MV-4-11 (cell line): Measurements from ENCODE around the gene WDHD1.
"Not testable (repeated sequence)": the region's sequence is repeated elsewhere in the genome, so short reads cannot be mapped to it uniquely, and the experiment has no call there.

Experiments
- DNase-seq: peaks from one replicate; lab custom pipeline; 2025; lab: John Stamatoyannopoulos, UW

WDHD1 gene

GRCh38 chr14:54953609-54954008 lies 73.3 kb downstream of the WDHD1 start:
- DNase-seq, result not testable (repeated sequence)

GRCh38 chr14:54952803-54953202 lies 74.1 kb downstream of the WDHD1 start:
- not testable (repeated sequence) for DNase-seq

DNA sequence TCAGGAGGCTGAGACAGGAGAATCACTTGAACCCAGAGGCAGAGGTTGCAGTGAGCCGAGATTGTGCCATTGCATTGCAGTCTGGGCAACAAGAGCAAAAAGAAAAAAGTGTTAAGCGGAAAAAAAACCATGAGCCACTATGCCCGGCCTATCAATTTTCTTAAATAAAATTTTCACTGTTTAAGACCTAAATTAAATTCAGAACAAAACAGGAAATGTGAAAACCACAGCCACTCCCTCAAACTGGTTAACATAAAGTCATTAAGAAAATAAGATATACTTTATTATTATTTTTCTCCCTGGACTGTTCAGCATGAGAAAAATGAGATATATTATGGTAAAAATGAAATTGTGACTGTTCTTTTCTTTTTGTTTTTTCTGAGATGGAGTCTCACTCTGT lies 79.7 kb downstream of the WDHD1 start:
- no peak for DNase-seq

GRCh38 chr14:54946500-54946899 lies 80.4 kb downstream of the WDHD1 start:
- DNase-seq, result no peak

DNA sequence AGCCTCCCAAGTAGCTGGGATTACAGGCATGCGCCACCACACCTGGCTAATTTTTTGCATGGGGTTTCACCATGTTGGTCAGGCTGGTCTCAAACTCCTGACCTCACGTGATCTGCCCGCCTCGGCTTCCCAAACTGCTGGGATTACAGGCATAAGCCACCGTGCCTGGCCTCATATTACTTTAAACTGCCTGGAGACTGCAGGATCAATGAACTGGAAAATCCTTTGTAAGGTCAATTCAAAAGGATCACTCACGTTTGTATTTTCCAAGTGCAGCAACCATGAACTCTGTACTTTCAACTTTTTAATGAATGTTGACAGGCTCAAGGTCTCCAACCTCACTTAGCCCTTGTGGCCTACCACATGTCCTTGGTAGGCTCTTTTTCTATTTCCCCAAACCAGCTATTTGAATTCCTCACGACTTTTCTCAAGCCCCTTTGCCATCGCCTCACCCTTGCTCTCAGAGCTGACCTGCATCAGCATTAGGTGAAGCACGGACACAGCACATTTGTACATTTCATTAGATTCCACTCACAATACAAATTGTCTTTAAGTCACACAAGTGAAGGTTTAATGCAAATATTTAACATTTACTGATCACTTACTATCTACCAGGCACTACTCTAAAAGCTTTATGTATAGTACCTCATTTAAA lies 82.0 kb downstream of the WDHD1 start:
- no peak for DNase-seq

- DNase-seq, result peak; percentile 77
Observed at GRCh38 chr14:54942913-54943312, 84.0 kb downstream of the WDHD1 start.

GRCh38 chr14:54936816-54937215 lies 90.1 kb downstream of the WDHD1 start:
- DNase-seq, result no peak

DNA sequence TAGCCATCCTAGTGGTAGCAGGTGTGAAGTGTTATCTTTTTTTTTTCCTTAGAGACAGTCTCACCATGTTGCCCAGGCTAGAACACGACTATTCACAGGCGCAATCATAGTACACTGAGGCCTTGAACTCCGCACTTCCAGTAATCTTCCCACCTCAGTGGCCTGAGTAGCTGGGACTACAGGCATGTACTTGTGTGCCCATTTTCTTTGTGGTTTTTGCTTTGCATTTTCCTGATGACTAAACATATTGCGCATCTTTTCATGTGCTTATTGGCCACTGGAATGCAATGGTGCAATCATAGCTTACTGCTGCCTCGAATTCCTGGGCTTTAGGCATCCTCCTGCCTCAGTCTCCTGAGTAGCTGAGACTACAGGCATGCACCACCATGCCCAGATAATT lies 90.9 kb downstream of the WDHD1 start:
- no peak for DNase-seq

- no peak for DNase-seq
Observed at GRCh38 chr14:54935100-54935499, 91.8 kb downstream of the WDHD1 start.

DNA sequence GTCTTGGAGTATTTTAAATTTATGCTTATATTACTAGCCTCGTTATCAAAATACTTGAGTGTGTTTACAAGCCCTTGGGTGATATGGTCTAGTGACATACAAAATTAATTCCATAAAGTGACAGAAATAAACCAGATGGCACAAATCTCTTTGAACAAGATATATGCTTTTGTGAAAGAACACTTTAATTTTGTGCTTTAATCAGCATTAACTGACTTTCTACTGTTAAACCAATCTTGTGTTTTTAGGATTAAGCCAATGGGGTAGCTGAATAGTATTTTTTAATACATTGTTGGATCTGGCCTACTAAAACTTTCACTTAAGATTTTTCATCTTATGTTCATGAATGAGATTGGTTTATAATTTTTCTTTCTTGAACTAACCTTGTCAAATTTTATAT lies 93.9 kb downstream of the WDHD1 start:
- no peak for DNase-seq

- DNase-seq, result no peak
Observed at GRCh38 chr14:54931598-54932340, 95.1 kb downstream of the WDHD1 start.

- no peak for DNase-seq
Observed at GRCh38 chr14:54931101-54931500, 95.8 kb downstream of the WDHD1 start.

DNA sequence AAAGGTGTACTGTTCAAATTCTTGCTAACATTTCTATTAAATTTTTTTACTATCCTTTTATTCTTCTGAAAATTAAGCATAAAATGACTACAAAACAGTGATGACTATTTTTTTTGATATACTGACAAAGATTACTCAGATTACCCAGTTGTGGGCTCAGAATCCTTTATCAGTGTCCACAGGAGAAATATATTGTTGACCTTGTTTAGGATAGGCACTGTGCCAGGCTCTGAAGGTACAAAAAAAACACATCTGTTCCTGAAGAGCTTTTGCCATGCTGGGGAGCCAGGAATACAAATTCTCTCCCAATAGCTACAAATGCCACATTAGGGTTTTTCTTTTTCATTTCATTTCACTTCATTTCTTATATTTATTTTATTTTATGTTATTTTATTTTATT lies 97.3 kb downstream of the WDHD1 start:
- DNase-seq, result no peak

GRCh38 chr14:54928216-54928615 lies 98.7 kb downstream of the WDHD1 start:
- DNase-seq, result no peak

GRCh38 chr14:54927551-54927950 lies 99.3 kb downstream of the WDHD1 start:
- DNase-seq, result no peak

GRCh38 chr14:54926570-54926969 lies 100.3 kb downstream of the WDHD1 start:
- DNase-seq, result not testable (repeated sequence)

GRCh38 chr14:54922598-54922997 lies 104.3 kb downstream of the WDHD1 start:
- no peak for DNase-seq

DNA sequence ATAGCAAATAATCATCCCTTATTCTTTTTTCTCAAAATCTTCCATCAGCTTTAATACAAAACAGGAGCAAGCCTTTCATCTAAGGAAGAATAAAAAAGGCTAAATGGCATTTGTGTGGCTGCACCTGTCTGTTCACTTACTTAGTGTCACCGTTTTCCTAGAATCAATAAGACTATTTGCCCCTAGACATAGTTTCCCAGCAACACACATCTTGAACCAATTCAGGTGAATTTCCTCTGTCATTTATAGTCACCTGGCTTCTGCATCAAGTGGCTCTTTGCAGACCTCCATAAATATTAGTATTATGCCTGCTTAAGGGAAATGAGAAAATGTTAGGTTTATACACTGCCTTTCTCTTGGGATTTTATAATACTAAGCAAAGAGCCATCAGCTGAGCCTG lies 106.8 kb downstream of the WDHD1 start:
- DNase-seq, result no peak

GRCh38 chr14:54919330-54919729 lies 107.6 kb downstream of the WDHD1 start:
- no peak for DNase-seq

- DNase-seq, result no peak
Observed at GRCh38 chr14:54918427-54918826, 108.5 kb downstream of the WDHD1 start.

DNA sequence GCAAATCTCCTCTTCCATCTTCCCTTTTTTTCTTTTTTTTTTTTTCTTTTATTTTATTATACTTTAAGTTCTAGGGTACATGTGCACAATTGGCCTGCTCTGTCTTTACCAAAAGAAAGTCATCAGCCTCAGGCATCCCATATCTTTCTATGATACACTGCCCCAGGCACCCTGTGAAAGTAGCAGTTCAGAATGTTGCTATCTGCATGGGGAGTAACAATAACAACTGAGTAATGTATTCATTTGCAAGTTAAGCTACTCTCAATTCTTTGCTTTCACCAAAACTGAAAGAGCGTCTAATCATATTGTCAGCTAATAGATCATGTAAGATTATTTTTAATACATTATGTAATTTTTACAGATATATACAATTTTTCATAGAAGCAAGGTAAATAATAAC lies 110.8 kb downstream of the WDHD1 start:
- no peak for DNase-seq

DNA sequence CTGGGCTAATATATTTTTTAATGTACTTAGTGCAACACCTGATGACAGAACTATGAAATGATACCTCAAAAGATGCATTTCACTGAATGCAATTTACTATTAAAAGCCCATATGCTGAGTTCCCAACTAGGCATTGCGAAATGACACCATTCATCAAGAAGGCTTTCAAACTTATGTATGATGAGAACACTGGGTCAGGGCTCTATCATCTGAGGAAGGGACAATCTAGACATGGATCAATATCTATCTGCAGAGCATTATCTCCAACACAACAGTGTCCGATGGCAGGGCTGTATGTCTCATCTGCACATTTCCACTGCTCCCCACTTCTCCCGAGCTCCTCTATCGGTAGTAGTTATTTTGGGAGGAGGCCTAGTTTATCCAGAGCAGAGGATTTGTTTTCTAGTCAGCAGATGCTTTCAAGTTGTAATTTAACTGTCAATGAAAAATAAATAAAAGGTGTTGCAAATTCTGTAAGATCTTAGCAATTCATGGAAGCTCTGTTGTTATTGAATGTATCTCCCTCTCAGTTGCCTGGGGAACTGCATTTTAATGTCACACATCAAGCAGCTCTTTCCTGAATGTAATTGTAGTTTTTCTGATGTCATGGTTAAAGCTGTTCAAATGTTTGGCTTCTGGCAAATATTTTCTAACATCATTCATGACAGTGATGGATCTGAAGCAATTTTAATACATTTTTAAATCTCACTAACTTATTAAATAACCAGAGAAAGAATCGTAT lies 116.9 kb downstream of the WDHD1 start:
- DNase-seq, result peak; percentile 54

- DNase-seq, result peak; percentile 72
Observed at GRCh38 chr14:54908973-54909372, 117.9 kb downstream of the WDHD1 start.
